SU-DHL-6 (cell line): ENCODE measurements around the gene PHF23.

Source experiments
- CTCF ChIP-seq: fragments of 200-600 bp; sonication (generic); IDR thresholded peaks from one replicate; pipeline ENCODE4 v1.5.1; 2017; ENCODE audit warnings: antibody characterized with exemption, mild to moderate bottlenecking, low read length, moderate library complexity; ENCODE audit not compliant: insufficient read depth, poor library complexity, severe bottlenecking
- EZH2phosphoT487 ChIP-seq: fragments of 200-600 bp; sonication (generic), shearing (Covaris generic); conservative IDR thresholded peaks from 2 replicates; pipeline ENCODE4 v1.6.1; 2018; ENCODE audit warnings: mild to moderate bottlenecking, antibody characterized with exemption, low read length, moderate library complexity, mixed read lengths

- TF ChIP-seq CTCF (no peak), EZH2phosphoT487 (no peak)
Measured at GRCh38 chr17:7254511-7254910, 15.3 kb upstream of the PHF23 start.
